RWPE1 (cell line): ENCODE data around the gene SDF2L1.
"Not testable (repeated sequence)": the region's sequence is repeated elsewhere in the genome, so short reads cannot be mapped to it uniquely, and the experiment has no call there.

ENCODE experiments used
- CTCF ChIA-PET: fragments of 350-600 bp; sonication (Branson Sonifier 250); formaldehyde crosslinking; extraction: SDS; loops from one replicate; lab custom pipeline; 2021; lab: Yijun Ruan, JAX
- POLR2A ChIA-PET: fragments of 400-600 bp; formaldehyde crosslinking; extraction: SDS; loops from one replicate; lab custom pipeline; 2020; ENCODE audit warnings: antibody characterized with exemption; ENCODE audit not compliant: low non-redundant PET; lab: Yijun Ruan, JAX
- DNase-seq: peaks from one replicate; pipeline ENCODE4 v3.0.0; 2012; ENCODE audit warnings: low spot score
- H3K27ac ChIP-seq: fragments of 450-650 bp; 2 replicates; pipeline ENCODE4 v1.5.1; 2017
- TF ChIP-seq, protein P1 (sequence below): fragments of 450-650 bp; conservative IDR thresholded peaks from 2 replicates; pipeline ENCODE4 v1.5.1; 2017; ENCODE audit warnings: low read depth, mild to moderate bottlenecking

The SDF2L1 gene

DNA sequence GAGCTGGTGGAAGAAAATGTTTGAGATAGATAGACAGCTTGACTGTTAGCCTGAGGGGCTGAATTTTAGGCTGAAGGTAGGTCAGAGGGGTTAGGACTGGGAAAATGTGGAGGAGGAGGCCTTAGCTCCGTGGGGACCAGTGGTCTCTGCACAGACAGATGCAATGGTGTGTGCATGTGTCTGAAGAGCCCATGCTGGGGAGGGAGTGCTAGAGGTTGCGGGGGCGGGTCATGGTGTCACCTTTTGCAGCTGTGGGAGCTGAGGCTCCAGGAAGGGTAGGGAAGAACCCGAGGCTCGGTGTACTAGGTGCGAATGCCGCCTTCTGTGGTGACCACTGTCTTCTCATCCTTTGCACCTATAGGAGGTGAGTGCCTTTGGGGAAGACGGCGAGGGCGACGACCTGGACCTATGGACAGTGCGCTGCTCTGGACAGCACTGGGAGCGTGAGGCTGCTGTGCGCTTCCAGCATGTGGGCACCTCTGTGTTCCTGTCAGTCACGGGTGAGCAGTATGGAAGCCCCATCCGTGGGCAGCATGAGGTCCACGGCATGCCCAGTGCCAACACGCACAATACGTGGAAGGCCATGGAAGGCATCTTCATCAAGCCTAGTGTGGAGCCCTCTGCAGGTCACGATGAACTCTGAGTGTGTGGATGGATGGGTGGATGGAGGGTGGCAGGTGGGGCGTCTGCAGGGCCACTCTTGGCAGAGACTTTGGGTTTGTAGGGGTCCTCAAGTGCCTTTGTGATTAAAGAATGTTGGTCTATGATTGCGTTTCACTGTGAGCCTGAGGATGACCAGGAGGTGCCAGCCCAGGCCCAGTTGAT, 1.6 kb downstream of the SDF2L1 start:
- ChIA-PET POLR2A (interaction anchor here (1.2 kb wide), 1 partner anchor 15 kb away, joined by 5 read pairs; no protein-coding TSS in a partner anchor), CTCF (interaction anchor here (1.2 to 1.5 kb wide), 2 partner anchors 14 to 19 kb away, joined by 4 to 5 read pairs; no protein-coding TSS in a partner anchor)
- TF ChIP-seq, protein P1, sequence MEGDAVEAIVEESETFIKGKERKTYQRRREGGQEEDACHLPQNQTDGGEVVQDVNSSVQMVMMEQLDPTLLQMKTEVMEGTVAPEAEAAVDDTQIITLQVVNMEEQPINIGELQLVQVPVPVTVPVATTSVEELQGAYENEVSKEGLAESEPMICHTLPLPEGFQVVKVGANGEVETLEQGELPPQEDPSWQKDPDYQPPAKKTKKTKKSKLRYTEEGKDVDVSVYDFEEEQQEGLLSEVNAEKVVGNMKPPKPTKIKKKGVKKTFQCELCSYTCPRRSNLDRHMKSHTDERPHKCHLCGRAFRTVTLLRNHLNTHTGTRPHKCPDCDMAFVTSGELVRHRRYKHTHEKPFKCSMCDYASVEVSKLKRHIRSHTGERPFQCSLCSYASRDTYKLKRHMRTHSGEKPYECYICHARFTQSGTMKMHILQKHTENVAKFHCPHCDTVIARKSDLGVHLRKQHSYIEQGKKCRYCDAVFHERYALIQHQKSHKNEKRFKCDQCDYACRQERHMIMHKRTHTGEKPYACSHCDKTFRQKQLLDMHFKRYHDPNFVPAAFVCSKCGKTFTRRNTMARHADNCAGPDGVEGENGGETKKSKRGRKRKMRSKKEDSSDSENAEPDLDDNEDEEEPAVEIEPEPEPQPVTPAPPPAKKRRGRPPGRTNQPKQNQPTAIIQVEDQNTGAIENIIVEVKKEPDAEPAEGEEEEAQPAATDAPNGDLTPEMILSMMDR, result no peak
- H3K27ac ChIP-seq, result peak overlapping the region; percentile 69
- no peak for DNase-seq

DNA sequence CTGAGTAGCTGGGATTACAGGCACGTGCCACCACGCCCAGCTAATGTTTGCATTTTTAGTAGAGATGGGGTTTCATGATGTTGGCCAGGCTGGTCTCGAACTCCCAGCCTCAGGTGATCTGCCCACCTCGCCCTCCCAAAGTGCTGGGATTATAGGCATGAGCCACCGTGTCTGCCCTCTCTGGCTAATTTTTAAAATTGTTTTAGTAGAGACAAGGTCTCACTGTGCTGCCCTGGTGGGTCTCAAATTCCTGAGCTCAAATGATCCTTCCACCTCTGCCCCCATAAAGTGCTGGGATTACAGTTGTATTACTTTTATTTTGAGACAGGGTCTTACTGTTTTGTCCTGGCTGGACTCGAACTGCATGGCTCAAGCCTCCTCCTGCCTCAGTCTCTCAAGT, 3.4 kb downstream of the SDF2L1 start:
- DNase-seq, POLR2A ChIA-PET, CTCF ChIA-PET: not testable (repeated sequence)
- peak overlapping the region; percentile 31; the same call in 1 of the 2 replicates for H3K27ac ChIP-seq

DNA sequence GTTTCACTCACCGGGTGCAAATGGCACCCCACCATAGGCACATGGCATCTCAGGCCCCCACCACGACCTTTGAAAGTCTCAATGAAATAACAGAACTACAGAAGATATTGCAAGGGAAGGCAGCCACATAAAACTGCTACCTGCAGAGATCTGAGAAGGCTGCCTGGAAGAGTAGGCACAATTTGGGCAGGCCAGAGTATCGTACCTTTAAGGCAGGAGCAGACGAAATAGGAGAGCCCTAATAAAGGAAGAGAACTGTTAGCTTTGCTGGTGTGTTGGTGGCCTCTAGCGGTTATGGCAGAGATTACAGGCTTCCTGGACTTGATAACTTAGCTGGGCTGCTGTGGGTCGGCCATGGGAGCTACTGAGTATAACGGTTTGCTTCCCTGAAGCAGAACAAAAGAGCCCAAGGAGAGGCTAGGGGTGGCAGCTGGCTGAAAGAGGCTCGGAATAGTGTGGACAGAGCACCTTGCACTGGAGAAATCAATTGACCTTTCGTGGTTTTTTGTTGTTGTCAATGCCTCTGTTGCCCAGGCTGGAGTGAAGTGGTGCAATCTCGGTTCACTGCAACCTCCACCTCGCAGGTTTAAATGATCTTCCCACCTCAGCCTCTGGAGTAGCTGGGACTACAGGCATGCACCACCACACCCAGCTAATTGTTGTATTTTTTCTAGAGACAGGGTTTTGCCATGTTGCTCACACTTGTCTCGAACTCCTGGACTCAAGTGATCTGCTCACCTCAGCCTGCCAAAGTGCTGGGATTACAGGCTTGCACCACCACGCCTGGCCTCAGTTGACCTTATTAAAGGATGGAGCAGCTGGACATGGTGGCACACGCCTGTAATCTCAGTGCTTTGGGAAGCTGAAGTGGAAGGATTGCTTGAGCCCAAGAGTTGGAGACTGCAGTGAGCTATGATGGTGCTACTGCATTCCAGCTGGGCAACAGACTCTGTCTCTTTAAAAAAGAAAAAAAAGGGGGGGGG, 4.8 kb downstream of the SDF2L1 start:
- DNase-seq, result no peak
- POLR2A ChIA-PET, result no interaction called here
- 0 out of 2 replicates have a peak overlapping the region, but pooled peaks have one; percentile 19 for H3K27ac ChIP-seq
- CTCF ChIA-PET, result interaction anchor here (0.8 to 1.1 kb wide), 2 partner anchors 11 to 61 kb away, joined by 3 to 4 read pairs; no protein-coding TSS in a partner anchor
- TF ChIP-seq, protein P1, result peak; percentile 86

DNA sequence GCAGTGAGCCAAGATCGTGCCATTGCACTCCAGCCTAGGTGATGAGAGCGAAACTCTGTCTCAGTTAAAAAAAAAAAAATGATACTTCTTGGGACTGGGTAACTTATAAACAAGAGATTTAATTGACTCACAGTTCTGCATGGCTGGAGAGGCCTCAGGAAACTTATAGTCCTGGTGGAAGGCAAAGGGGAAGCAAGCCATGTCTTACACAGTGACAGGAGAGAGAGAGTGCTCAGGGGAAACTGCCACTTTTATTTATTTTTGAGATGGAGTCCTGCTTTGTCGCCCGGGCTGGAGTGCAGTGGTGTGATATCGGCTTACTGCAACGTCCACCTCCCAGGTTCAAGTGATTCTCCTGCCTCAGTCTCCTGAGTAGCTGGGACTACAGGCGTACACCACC, 8.2 kb downstream of the SDF2L1 start:
- H3K27ac ChIP-seq, result peak overlapping the region; percentile 69; the same call in 1 of the 2 replicates
- ChIA-PET POLR2A (no interaction called here), CTCF (no interaction called here)
- no peak for DNase-seq
- TF ChIP-seq, protein P1, result no peak

DNA sequence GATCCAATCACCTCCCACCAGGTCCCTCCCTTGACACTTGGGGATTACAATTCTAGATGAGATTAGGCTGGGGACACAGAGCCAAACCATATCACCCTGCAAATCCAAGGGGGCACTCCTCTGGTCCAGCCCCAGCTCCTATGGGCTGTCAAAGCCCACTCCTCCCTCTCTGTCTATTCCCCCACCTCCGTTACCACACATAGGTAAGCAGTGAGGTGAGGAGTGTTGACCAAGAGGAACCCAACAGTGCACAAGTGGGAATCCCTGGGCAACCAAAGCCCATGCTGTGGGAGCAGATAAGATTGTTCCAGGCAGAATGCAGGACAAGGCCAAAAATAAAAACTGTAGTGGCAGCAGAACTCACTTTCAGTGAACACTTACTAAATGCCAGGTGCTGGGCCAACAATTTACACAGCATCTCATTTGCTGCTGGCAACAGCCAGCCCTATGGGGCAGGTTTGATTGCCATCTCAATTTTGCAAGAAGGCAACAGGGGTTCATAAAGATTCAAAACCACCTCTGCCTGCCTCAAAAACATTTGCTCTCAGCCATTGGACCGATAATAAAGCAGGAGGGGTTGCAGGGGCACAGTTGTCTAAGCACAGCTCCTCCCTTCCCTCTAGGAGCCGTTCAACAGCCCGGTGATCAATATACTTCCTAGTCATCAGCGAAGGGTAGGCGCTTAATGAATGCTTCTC, 8.9 kb downstream of the SDF2L1 start:
- POLR2A ChIA-PET, result no interaction called here
- no peak for DNase-seq
- CTCF ChIA-PET, result no interaction called here
- H3K27ac ChIP-seq, result peak overlapping the region; percentile 69
- TF ChIP-seq, protein P1, result no peak

DNA sequence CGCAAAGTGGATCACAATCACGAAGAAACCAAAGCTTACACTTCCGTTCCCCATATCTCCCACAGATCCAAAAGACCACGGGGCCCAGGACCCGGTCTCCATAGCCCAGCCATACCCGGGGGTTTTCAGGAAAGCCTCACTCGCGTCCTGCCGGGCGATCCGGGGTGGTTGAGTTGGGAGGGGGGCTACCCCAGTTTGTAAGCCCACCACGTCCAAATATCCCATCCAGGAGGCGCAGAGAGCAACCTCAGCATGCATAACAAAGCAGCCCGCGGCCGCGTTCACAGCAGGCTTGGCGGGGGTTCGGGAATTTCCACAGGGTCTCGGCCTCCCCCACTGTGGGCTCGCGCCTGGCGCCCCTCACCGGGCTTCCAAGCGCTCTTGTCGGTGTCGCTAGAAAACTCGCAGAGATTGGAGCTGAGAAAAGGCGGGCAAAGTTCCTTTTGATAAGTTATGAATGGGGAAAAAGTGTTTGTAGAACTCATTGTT, 9.5 kb downstream of the SDF2L1 start:
- TF ChIP-seq, protein P1, result no peak
- peak overlapping the region; percentile 69 for H3K27ac ChIP-seq
- DNase-seq, result no peak
- CTCF ChIA-PET, result no interaction called here
- POLR2A ChIA-PET, result no interaction called here
